GM23248 (cell line): ENCODE measurements around the gene CHIT1.

Experiments used
- EZH2 ChIP-seq: fragments of 200-600 bp; sonication (generic); IDR thresholded peaks from 2 replicates; pipeline ENCODE4 v1.6.1; 2018; ENCODE audit warnings: antibody characterized with exemption, mild to moderate bottlenecking; ENCODE audit not compliant: insufficient read depth, poor library complexity, severe bottlenecking
- EZH2phosphoT487 ChIP-seq: fragments of 200-600 bp; sonication (generic); IDR thresholded peaks from 2 replicates; pipeline ENCODE4 v1.6.1; 2018; ENCODE audit warnings: antibody characterized with exemption, moderate library complexity, mild to moderate bottlenecking, low read depth; ENCODE audit not compliant: insufficient read depth

GRCh38 chr1:203276916-203277545 is 47.6 kb upstream of the CHIT1 start:
- TF ChIP-seq EZH2 (no peak), EZH2phosphoT487 (no peak)
